ENCODE measurements around the gene SF1.

Gene SF1

GRCh38 chr11:64747961-64748665 lies 30.2 kb downstream of the SF1 start:
- H3K27me3 ChIP-seq (ENCODE audit: insufficient read depth, poor library complexity, severe bottlenecking): no peaks in the 10 kb centered on the region
- no peak overlapping the region for H3K4me3 ChIP-seq (replicated peaks; ENCODE audit: insufficient read depth, low read length)
- DNase-seq (ENCODE audit: low read depth in 1 of 2, low spot score in 1 of 2): no peak
- no peak for TF ChIP-seq CTCF (IDR thresholded peaks at IDR 0.05; ENCODE audit: insufficient read depth, low read length)
- TF ChIP-seq GABPA (IDR thresholded peaks at IDR 0.05; ENCODE audit: low read depth): no peak
- no peak for TF ChIP-seq REST (IDR thresholded peaks at IDR 0.05; ENCODE audit: insufficient replicate concordance, low read depth)
- TF ChIP-seq SPI1 (IDR thresholded peaks at IDR 0.05; ENCODE audit: borderline replicate concordance, low read depth): no peak
- TF ChIP-seq POLR2AphosphoS5 (IDR thresholded peaks at IDR 0.05; ENCODE audit: low read depth): no peak
- H3K27ac ChIP-seq (replicated peaks): no peak overlapping the region

- Histone ChIP-seq H3K27me3 (ENCODE audit: insufficient read depth, poor library complexity, severe bottlenecking) (no peaks in the 10 kb centered on the region), H3K27ac (replicated peaks) (peak overlapping the region; percentile 97), H3K4me3 (replicated peaks; ENCODE audit: insufficient read depth, low read length) (no peak overlapping the region)
- no peak for DNase-seq (ENCODE audit: low read depth in 1 of 2, low spot score in 1 of 2)
- TF ChIP-seq POLR2AphosphoS5 (IDR thresholded peaks at IDR 0.05; ENCODE audit: low read depth) (no peak), SPI1 (IDR thresholded peaks at IDR 0.05; ENCODE audit: borderline replicate concordance, low read depth) (no peak), GABPA (IDR thresholded peaks at IDR 0.05; ENCODE audit: low read depth) (no peak), REST (IDR thresholded peaks at IDR 0.05; ENCODE audit: insufficient replicate concordance, low read depth) (no peak), CTCF (IDR thresholded peaks at IDR 0.05; ENCODE audit: insufficient read depth, low read length) (no peak)
Measured at GRCh38 chr11:64746486-64746885, 31.9 kb downstream of the SF1 start.

GRCh38 chr11:64745521-64746328 lies 32.6 kb downstream of the SF1 start:
- peak; percentile 55 for TF ChIP-seq POLR2AphosphoS5 (IDR thresholded peaks at IDR 0.05; ENCODE audit: low read depth)
- no peak for TF ChIP-seq REST (IDR thresholded peaks at IDR 0.05; ENCODE audit: insufficient replicate concordance, low read depth)
- no peak for TF ChIP-seq GABPA (IDR thresholded peaks at IDR 0.05; ENCODE audit: low read depth)
- no peak for TF ChIP-seq CTCF (IDR thresholded peaks at IDR 0.05; ENCODE audit: insufficient read depth, low read length)
- 0 out of 2 replicates have a peak, but pooled peaks have one; percentile 11 for TF ChIP-seq SPI1 (IDR thresholded peaks at IDR 0.05; ENCODE audit: borderline replicate concordance, low read depth)
- DNase-seq (ENCODE audit: low read depth in 1 of 2, low spot score in 1 of 2): peak; percentile 81 to 83
- no peaks in the 10 kb centered on the region for H3K27me3 ChIP-seq (ENCODE audit: insufficient read depth, poor library complexity, severe bottlenecking)
- H3K4me3 ChIP-seq (replicated peaks; ENCODE audit: insufficient read depth, low read length): peak overlapping the region; percentile 35
- peak overlapping the region; percentile 97 for H3K27ac ChIP-seq (replicated peaks)

Measured in HL-60 (cell line).